ENCODE results near the gene PDZK1IP1.

GRCh38 chr1:47224676-47225399 lies 35.0 kb upstream of the PDZK1IP1 start:
- TF ChIP-seq CTCF (IDR thresholded peaks at IDR 0.05) (no peak), POLR2A (IDR thresholded peaks at IDR 0.05) (no peak), POLR2AphosphoS5 (IDR thresholded peaks at IDR 0.05) (no peak), EP300 (IDR thresholded peaks at IDR 0.05) (no peak)

Data from gastroesophageal sphincter (tissue), 3 donors.